ENCODE results near the gene CHIT1. TPM values are rescaled to one million over a fixed set of nuclear protein-coding genes. Genes with fewer than 3 reads are reported as not detected.
A peak's percentile ranks its signal among the peaks of the same experiment; 100 is the strongest.

Gene CHIT1
- total and polyA plus RNA-seq, 2 of the 8 experiments (the other 6 are each of a cell fraction or from before 2014, with no cell fraction given), result not detected

- TF ChIP-seq BACH1 (IDR thresholded peaks at IDR 0.05; ENCODE audit: low read length) (no peak), E2F6 (IDR thresholded peaks at IDR 0.05) (no peak), TEAD4 (IDR thresholded peaks at IDR 0.05; ENCODE audit: low read depth, low read length) (no peak), BRCA1 (IDR thresholded peaks at IDR 0.05; ENCODE audit: low read depth, low read length) (no peak), RAD21 (IDR thresholded peaks at IDR 0.05 in 1 of 2, conservative IDR thresholded peaks at IDR 0.05 in 1 of 2; ENCODE audit: low read depth in 2 of 2, low read length in 2 of 2) (peak; percentile 87 to 91), SP4 (IDR thresholded peaks at IDR 0.05; ENCODE audit: low read length) (no peak), FOSL1 (IDR thresholded peaks at IDR 0.05; ENCODE audit: insufficient read depth, low read depth, low read length) (no peak), CHD7 (IDR thresholded peaks at IDR 0.05; ENCODE audit: insufficient replicate concordance, low read length) (no peak), MAFK (IDR thresholded peaks at IDR 0.05; ENCODE audit: low read depth, low read length) (no peak)
These were observed 13.0 kb downstream of the CHIT1 start (continued) for GRCh38 chr1:203216274-203217138.

All from H1 (cell line).